Activated CD4-positive, alpha-beta T cell treated with anti-CD3 and anti-CD28 coated beads, Interleukin-2, amount 10 ng/mL, durations not matched to agents 24 days and 14 days (primary cell): ENCODE results near the gene OR51I1. TPM values are rescaled to one million over a fixed set of nuclear protein-coding genes. Genes with fewer than 3 reads are reported as not detected.
A peak's percentile ranks its signal among the peaks of the same experiment; 100 is the strongest.

Experiments used
- DNase-seq: peaks from one replicate; pipeline ENCODE4 v3.0.0; 2022
- H3K27ac Mint-ChIP-seq: one replicate; pipeline ENCODE4 v1.8.0; 2022; ENCODE audit warnings: mild to moderate bottlenecking, mixed read lengths
- H3K27me3 Mint-ChIP-seq: one replicate; pipeline ENCODE4 v1.8.0; 2022; ENCODE audit warnings: mixed read lengths
- H3K36me3 Mint-ChIP-seq: one replicate; pipeline ENCODE4 v1.8.0; 2022; ENCODE audit warnings: low read depth, mild to moderate bottlenecking, mixed read lengths
- H3K4me1 Mint-ChIP-seq: one replicate; pipeline ENCODE4 v1.8.0; 2021; ENCODE audit warnings: mixed read lengths
- H3K4me3 Mint-ChIP-seq: one replicate; pipeline ENCODE4 v1.8.0; 2022; ENCODE audit warnings: mild to moderate bottlenecking, moderate library complexity, mixed read lengths
- H3K9me3 Mint-ChIP-seq: one replicate; pipeline ENCODE4 v1.8.0; 2021; ENCODE audit warnings: mixed read lengths
- intact Hi-C: fragments of 100-400 bp; cut with micrococcal nuclease; formaldehyde crosslinking; loops from one replicate; pipeline ENCODE4 v1.15.1; 2023
- total RNA-seq: library from RNA; stranded (reverse); gene quantifications from 2 replicates; pipeline ENCODE4 v1.2.3, GENCODE V29; 2022

OR51I1 gene
- not detected in 2 replicates for total RNA-seq

GRCh38 chr11:5441414-5441813 lies at the start of gene OR51I1:
TSS of gene OR51I1 (minus strand) at chr11:5441514. CDS start at chr11:5441514, 0 bp downstream.
- Mint-ChIP-seq H3K27me3 (no peaks in the 10 kb centered on the region), H3K9me3 (peaks cover 4% of the 10 kb centered on the region), H3K36me3 (no peaks in the 10 kb centered on the region), H3K27ac (no peak within 1 kb of the TSS), H3K4me3 (no peak within 1 kb of the TSS), H3K4me1 (no peaks in the 10 kb centered on the region)
- intact Hi-C loops, result no loop called here
- DNase-seq, result no peak

- intact Hi-C loops, result no loop called here
- H3K36me3 Mint-ChIP-seq, result no peaks in the 10 kb centered on the region
- no peak overlapping the region for H3K4me3 Mint-ChIP-seq
- no peaks in the 10 kb centered on the region for H3K9me3 Mint-ChIP-seq
- no peaks in the 10 kb centered on the region for H3K4me1 Mint-ChIP-seq
- no peak for DNase-seq
- peaks cover 9% of the 10 kb centered on the region for H3K27me3 Mint-ChIP-seq
- no peak overlapping the region for H3K27ac Mint-ChIP-seq
Measured at GRCh38 chr11:5489576-5490357, 48.5 kb upstream of the OR51I1 start.

- Mint-ChIP-seq H3K9me3 (no peaks in the 10 kb centered on the region), H3K4me3 (no peak overlapping the region), H3K27ac (no peak overlapping the region), H3K4me1 (no peaks in the 10 kb centered on the region), H3K27me3 (peaks cover 8% of the 10 kb centered on the region), H3K36me3 (no peaks in the 10 kb centered on the region)
- intact Hi-C loops, result no loop called here
- DNase-seq, result no peak
Measured at GRCh38 chr11:5488798-5489399, 47.6 kb upstream of the OR51I1 start.

GRCh38 chr11:5488385-5488784 lies 47.1 kb upstream of the OR51I1 start, which contains the start of gene OR52D1:
TSS of gene OR52D1 (plus strand) at chr11:5488685. CDS start at chr11:5488707, 22 bp downstream.
- no peaks in the 10 kb centered on the region for H3K36me3 Mint-ChIP-seq
- intact Hi-C loops, result no loop called here
- no peak for DNase-seq
- H3K9me3 Mint-ChIP-seq, result no peaks in the 10 kb centered on the region
- H3K4me1 Mint-ChIP-seq, result no peaks in the 10 kb centered on the region
- H3K4me3 Mint-ChIP-seq, result no peak within 1 kb of the TSS
- H3K27ac Mint-ChIP-seq, result no peak within 1 kb of the TSS
- H3K27me3 Mint-ChIP-seq, result peaks cover 10% of the 10 kb centered on the region

GRCh38 chr11:5486421-5486820 lies 45.1 kb upstream of the OR51I1 start:
- no peaks in the 10 kb centered on the region for H3K9me3 Mint-ChIP-seq
- no peaks in the 10 kb centered on the region for H3K36me3 Mint-ChIP-seq
- H3K4me3 Mint-ChIP-seq, result no peak overlapping the region
- H3K27ac Mint-ChIP-seq, result peak overlapping the region; percentile 34
- H3K4me1 Mint-ChIP-seq, result no peaks in the 10 kb centered on the region
- DNase-seq, result no peak
- intact Hi-C loops, result no loop called here
- H3K27me3 Mint-ChIP-seq, result peaks cover 7% of the 10 kb centered on the region

GRCh38 chr11:5486003-5486402 lies 44.7 kb upstream of the OR51I1 start:
- no peak for DNase-seq
- intact Hi-C loops, result no loop called here
- Mint-ChIP-seq H3K9me3 (no peaks in the 10 kb centered on the region), H3K27ac (peak overlapping the region; percentile 34), H3K27me3 (peaks cover 4% of the 10 kb centered on the region), H3K4me3 (no peak overlapping the region), H3K4me1 (no peaks in the 10 kb centered on the region), H3K36me3 (no peaks in the 10 kb centered on the region)

GRCh38 chr11:5476186-5476819 lies 35.0 kb upstream of the OR51I1 start:
- intact Hi-C loops, result loop anchor here (1.0 kb wide), 1 partner anchor 332 kb away; the partner anchor contains the start of gene OR52N2
- H3K9me3 Mint-ChIP-seq, result no peaks in the 10 kb centered on the region

GRCh38 chr11:5473921-5474320 lies 32.6 kb upstream of the OR51I1 start:
- no peaks in the 10 kb centered on the region for H3K4me1 Mint-ChIP-seq

More at GRCh38 chr11:5476186-5476819, 35.0 kb upstream of the OR51I1 start:
- H3K36me3 Mint-ChIP-seq, result no peaks in the 10 kb centered on the region
- peak; percentile 79 for DNase-seq
- H3K4me3 Mint-ChIP-seq, result no peak overlapping the region
- no peaks in the 10 kb centered on the region for H3K4me1 Mint-ChIP-seq
- H3K27me3 Mint-ChIP-seq, result peaks cover 15% of the 10 kb centered on the region
- no peak overlapping the region for H3K27ac Mint-ChIP-seq

GRCh38 chr11:5467527-5467926 lies 26.2 kb upstream of the OR51I1 start:
- no peaks in the 10 kb centered on the region for H3K9me3 Mint-ChIP-seq
- H3K27me3 Mint-ChIP-seq, result peaks cover 3% of the 10 kb centered on the region
- intact Hi-C loops, result no loop called here
- no peaks in the 10 kb centered on the region for H3K4me1 Mint-ChIP-seq
- no peak for DNase-seq
- no peaks in the 10 kb centered on the region for H3K36me3 Mint-ChIP-seq
- no peak overlapping the region for H3K27ac Mint-ChIP-seq
- no peak overlapping the region for H3K4me3 Mint-ChIP-seq

More at GRCh38 chr11:5473921-5474320, 32.6 kb upstream of the OR51I1 start:
- Mint-ChIP-seq H3K4me3 (no peak overlapping the region), H3K27me3 (peaks cover 13% of the 10 kb centered on the region), H3K36me3 (no peaks in the 10 kb centered on the region), H3K27ac (no peak overlapping the region), H3K9me3 (no peaks in the 10 kb centered on the region)
- intact Hi-C loops, result no loop called here
- DNase-seq, result no peak

GRCh38 chr11:5460983-5461621 lies 19.8 kb upstream of the OR51I1 start:
- intact Hi-C loops, result no loop called here
- no peaks in the 10 kb centered on the region for H3K4me1 Mint-ChIP-seq
- H3K27ac Mint-ChIP-seq, result no peak overlapping the region
- no peaks in the 10 kb centered on the region for H3K9me3 Mint-ChIP-seq
- H3K27me3 Mint-ChIP-seq, result no peaks in the 10 kb centered on the region
- DNase-seq, result no peak
- H3K4me3 Mint-ChIP-seq, result no peak overlapping the region
- H3K36me3 Mint-ChIP-seq, result no peaks in the 10 kb centered on the region

GRCh38 chr11:5449432-5449831 lies 8.1 kb upstream of the OR51I1 start:
- Mint-ChIP-seq H3K4me3 (no peak overlapping the region), H3K4me1 (no peaks in the 10 kb centered on the region), H3K36me3 (no peaks in the 10 kb centered on the region), H3K9me3 (no peaks in the 10 kb centered on the region), H3K27ac (no peak overlapping the region), H3K27me3 (no peaks in the 10 kb centered on the region)
- no peak for DNase-seq
- intact Hi-C loops, result no loop called here

GRCh38 chr11:5449023-5449422 lies 7.7 kb upstream of the OR51I1 start, which contains the start of gene OR51I2:
TSS of gene OR51I2 (plus strand) at chr11:5449323. CDS start at chr11:5453489, 4,166 bp downstream.
- Mint-ChIP-seq H3K4me3 (no peak within 1 kb of the TSS), H3K27me3 (no peaks in the 10 kb centered on the region), H3K36me3 (no peaks in the 10 kb centered on the region), H3K27ac (no peak within 1 kb of the TSS), H3K4me1 (no peaks in the 10 kb centered on the region), H3K9me3 (no peaks in the 10 kb centered on the region)
- intact Hi-C loops, result no loop called here
- DNase-seq, result no peak

- Mint-ChIP-seq H3K36me3 (no peaks in the 10 kb centered on the region), H3K9me3 (peaks cover 4% of the 10 kb centered on the region), H3K27me3 (no peaks in the 10 kb centered on the region), H3K27ac (no peak overlapping the region), H3K4me3 (no peak overlapping the region), H3K4me1 (no peaks in the 10 kb centered on the region)
- DNase-seq, result no peak
- intact Hi-C loops, result no loop called here
Measured at GRCh38 chr11:5443835-5444393, 2.6 kb upstream of the OR51I1 start.
